ENCODE results near the gene SULT2A1. TPM values are rescaled to one million over a fixed set of nuclear protein-coding genes. Genes with fewer than 3 reads are reported as not detected.
A peak's percentile ranks its signal among the peaks of the same experiment; 100 is the strongest.
"Not testable (repeated sequence)": the region's sequence is repeated elsewhere in the genome, so short reads cannot be mapped to it uniquely, and the experiment has no call there.

Gene SULT2A1
- total RNA-seq, 2 experiments from 2014 or later, result not detected

DNA sequence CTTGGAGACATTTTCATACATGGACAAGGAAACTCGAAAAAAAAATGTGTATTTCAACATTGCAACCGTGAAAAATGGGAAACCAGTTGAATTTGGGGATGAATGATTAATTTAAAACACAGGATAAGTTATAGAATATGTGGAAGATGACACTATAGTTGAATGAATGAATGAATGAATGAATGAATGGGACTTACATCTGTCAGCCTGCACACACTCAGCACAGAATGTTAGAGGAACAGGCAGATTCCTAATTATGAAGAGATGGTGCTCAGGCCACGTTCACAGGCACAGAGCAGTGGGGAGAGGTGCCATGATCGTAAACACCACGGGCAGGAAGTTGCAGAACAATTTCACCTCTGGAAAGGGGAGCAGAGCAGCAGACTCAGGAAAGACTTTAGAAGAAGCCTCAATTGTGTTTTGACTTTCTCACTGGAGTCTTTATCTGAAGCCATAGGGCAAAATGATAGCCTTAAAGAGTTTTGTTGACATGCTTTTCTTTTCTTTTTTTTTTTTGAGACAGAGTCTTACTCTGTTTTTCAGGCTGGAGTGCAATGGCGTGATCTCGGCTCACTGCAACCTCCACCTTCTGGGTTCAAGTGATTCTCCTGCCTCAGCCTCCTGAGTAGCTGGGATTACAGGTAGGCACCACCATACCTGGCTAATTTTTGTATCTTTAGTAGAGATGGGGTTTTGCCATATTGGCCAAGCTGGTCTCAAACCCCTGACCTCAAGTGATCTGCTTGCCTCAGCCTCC, 4.9 kb upstream of the SULT2A1 start:
- no peak overlapping the region for H3K27ac Mint-ChIP-seq
- H3K4me3 Mint-ChIP-seq, result no peak overlapping the region
- ATAC-seq (ENCODE audit: low read depth) (no peak), DNase-seq (no peak)
- POLR2A ChIA-PET, result no interaction called here
- H3K4me1 Mint-ChIP-seq, result no peaks in the 10 kb centered on the region
- peaks cover 5% of the 10 kb centered on the region for H3K9me3 Mint-ChIP-seq
- peaks cover 10% of the 10 kb centered on the region for H3K27me3 Mint-ChIP-seq
- no peaks in the 10 kb centered on the region for H3K36me3 Mint-ChIP-seq

DNA sequence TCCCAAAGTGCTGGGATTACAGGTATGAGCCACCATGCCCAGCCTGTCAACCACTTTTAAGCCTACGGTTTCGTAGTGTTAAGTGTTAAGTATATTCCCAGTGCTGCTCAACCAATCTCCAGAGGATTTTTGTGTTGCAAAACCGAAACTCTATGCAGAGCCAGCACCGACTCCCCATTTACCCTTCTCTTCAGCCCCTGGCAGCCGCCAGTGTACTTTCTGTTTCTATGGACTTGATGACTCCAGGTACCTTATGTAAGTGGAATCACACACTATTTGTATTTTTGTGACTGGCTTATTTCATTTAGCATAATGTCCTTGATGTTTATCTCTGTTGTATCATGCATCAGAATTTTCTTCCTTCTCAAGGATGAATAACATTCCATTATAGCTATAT, 1.1 kb downstream of the SULT2A1 start:
- no peak for ATAC-seq (ENCODE audit: low read depth)
- H3K27ac Mint-ChIP-seq, result no peak overlapping the region

DNA sequence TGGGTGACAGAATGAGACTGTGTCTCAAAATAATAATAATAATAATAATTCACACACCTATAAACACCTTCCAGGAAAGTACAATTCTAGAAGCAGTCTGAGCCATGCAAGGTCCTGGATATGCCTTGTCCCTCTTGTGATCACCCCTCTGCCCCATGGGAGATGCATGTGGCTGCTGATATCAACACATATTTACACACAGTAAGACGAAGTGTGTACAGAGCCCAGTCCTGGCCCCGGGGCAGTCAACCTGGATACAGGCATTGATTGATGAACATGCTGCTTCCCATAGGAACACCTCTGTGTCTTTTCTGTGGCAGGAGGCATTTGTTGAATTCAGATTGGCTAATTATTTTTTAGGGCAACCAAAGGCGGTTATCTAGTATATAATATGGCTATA, 3.2 kb downstream of the SULT2A1 start:
- no peak overlapping the region for H3K27ac Mint-ChIP-seq
- no peak for ATAC-seq (ENCODE audit: low read depth)
- H3K4me3 Mint-ChIP-seq, result no peak overlapping the region
- no peak for DNase-seq
- peaks cover 4% of the 10 kb centered on the region for H3K9me3 Mint-ChIP-seq
- peaks cover 19% of the 10 kb centered on the region for H3K27me3 Mint-ChIP-seq
- no peaks in the 10 kb centered on the region for H3K36me3 Mint-ChIP-seq
- no peaks in the 10 kb centered on the region for H3K4me1 Mint-ChIP-seq
- POLR2A ChIA-PET, result no interaction called here

More for the DNA sequence above, 1.1 kb downstream of the SULT2A1 start:
- no peak for DNase-seq
- Mint-ChIP-seq H3K9me3 (no peaks in the 10 kb centered on the region), H3K36me3 (no peaks in the 10 kb centered on the region), H3K4me1 (no peaks in the 10 kb centered on the region), H3K4me3 (no peak overlapping the region), H3K27me3 (peaks cover 21% of the 10 kb centered on the region)
- POLR2A ChIA-PET, result no interaction called here

DNA sequence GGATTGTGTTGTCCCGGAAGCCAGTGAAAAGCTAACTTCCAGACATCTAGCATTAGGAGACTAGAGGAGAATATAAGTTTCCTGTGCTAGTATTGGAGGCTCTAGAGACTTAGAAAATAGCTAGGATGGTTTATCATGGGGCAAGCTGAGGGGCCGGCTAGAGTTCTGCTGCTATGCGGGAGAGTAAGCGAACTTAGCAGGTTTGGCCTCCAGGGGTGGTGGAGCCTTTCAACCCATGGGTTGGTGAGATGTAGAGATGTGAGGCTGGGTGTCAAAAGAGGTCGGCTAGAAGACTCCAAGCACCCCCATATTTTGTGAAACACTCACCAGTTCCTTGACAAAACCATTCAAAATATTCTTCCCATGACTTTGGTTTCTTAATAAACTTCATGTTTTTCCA, 4.4 kb downstream of the SULT2A1 start:
- H3K27me3 Mint-ChIP-seq, result peaks cover 17% of the 10 kb centered on the region
- no peak for ATAC-seq (ENCODE audit: low read depth)
- no peaks in the 10 kb centered on the region for H3K4me1 Mint-ChIP-seq
- no peak overlapping the region for H3K27ac Mint-ChIP-seq
- POLR2A ChIA-PET, result no interaction called here
- H3K4me3 Mint-ChIP-seq, result no peak overlapping the region
- no peak for DNase-seq
- H3K36me3 Mint-ChIP-seq, result no peaks in the 10 kb centered on the region
- H3K9me3 Mint-ChIP-seq, result peaks cover 4% of the 10 kb centered on the region

DNA sequence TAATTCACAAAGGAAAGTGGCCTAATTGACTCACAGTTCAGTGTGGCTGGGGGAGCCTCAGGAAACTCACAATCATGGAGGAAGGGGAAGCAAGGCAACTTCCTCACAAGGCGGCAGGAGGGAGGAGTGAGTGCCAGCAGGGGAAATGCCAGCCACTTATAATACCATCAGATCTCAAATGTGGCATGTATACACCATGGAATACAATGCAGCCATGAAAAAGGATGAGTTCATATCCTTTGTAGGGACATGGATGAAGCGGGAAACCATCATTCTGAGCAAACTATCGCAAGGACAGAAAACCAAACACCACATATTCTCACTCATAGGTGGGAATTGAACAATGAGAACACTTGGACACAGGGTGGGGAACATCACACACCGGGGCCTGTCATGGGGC, 6.7 kb downstream of the SULT2A1 start:
- H3K27me3 Mint-ChIP-seq; H3K36me3 Mint-ChIP-seq; H3K27ac Mint-ChIP-seq; ATAC-seq (ENCODE audit: low read depth); H3K4me3 Mint-ChIP-seq; H3K9me3 Mint-ChIP-seq; POLR2A ChIA-PET; DNase-seq; H3K4me1 Mint-ChIP-seq: not testable (repeated sequence)

DNA sequence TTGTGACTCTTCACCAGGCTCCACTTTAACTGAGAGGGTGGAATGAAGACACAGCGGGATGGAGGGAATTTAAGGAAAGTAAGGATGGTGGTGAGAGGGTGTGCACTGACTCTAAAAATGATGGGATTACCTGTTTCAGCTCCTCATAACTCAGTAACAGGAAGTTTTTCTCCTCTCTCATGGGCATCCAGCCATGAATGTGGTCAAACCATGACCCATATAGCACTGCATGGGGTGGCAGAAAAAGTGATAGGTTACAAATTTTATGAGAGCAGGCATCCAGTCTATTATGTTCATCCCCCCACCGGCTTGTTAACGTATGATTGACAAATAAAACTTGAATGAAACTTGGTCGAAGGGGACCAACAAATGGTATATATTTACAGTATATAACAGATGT, 7.2 kb downstream of the SULT2A1 start:
- peaks cover 3% of the 10 kb centered on the region for H3K27me3 Mint-ChIP-seq
- no peak for ATAC-seq (ENCODE audit: low read depth)
- no peak for DNase-seq
- no peak overlapping the region for H3K4me3 Mint-ChIP-seq
- no peaks in the 10 kb centered on the region for H3K4me1 Mint-ChIP-seq
- peaks cover 4% of the 10 kb centered on the region for H3K9me3 Mint-ChIP-seq
- POLR2A ChIA-PET, result no interaction called here
- H3K36me3 Mint-ChIP-seq, result no peaks in the 10 kb centered on the region
- no peak overlapping the region for H3K27ac Mint-ChIP-seq

DNA sequence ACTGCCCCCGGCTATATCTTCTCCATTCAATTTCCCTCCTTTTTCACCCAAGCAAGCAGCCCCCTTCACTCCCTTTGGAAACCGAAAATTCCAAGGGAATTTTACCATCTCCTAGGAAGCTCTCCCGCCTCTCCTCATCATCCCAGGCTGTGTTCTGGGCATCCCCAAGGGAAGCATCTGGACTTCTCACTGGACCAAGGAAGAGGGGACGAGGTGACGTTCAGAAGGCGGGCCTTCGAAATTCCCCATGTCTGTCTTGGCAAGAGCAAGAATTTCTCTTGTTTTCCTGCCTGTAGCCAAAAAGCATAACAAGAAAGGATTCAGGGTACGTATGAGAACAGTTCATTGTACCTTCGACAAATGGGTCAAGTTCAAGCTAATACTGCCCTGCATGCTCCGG, 20.9 kb downstream of the SULT2A1 start:
- no peaks in the 10 kb centered on the region for H3K9me3 Mint-ChIP-seq

DNA sequence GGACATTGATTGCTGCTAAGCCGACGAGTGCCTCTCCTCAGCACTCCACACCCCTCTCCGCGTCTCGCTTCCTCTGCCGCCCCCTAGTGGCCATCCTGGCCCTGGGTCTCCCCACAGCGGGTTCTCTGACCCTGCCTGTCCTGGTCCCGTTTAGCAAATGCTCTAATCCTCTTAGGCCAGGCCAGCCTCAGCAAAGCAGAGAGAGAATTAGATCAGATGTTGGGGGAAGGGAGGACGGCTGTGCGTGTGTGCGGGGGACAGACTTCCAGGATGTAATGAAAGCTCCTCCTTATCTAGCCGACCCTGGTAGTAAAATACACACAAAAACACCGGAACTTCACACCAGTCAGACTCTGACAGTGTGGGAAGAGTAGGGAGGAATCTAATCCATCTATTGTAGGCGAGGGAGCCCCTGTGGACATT, 22.6 kb downstream of the SULT2A1 start:
- Mint-ChIP-seq H3K4me1 (no peaks in the 10 kb centered on the region), H3K4me3 (no peak overlapping the region), H3K27me3 (peaks cover 16% of the 10 kb centered on the region), H3K36me3 (no peaks in the 10 kb centered on the region), H3K9me3 (no peaks in the 10 kb centered on the region), H3K27ac (no peak overlapping the region)
- ATAC-seq (ENCODE audit: low read depth) (peak; percentile 92), DNase-seq (peak; percentile 89)
- POLR2A ChIA-PET, result no interaction called here

More for the DNA sequence above, 20.9 kb downstream of the SULT2A1 start:
- H3K4me3 Mint-ChIP-seq, result no peak overlapping the region
- DNase-seq (no peak), ATAC-seq (ENCODE audit: low read depth) (no peak)
- POLR2A ChIA-PET, result no interaction called here
- H3K4me1 Mint-ChIP-seq, result no peaks in the 10 kb centered on the region
- H3K27me3 Mint-ChIP-seq, result peaks cover 16% of the 10 kb centered on the region
- H3K27ac Mint-ChIP-seq, result no peak overlapping the region
- no peaks in the 10 kb centered on the region for H3K36me3 Mint-ChIP-seq

DNA sequence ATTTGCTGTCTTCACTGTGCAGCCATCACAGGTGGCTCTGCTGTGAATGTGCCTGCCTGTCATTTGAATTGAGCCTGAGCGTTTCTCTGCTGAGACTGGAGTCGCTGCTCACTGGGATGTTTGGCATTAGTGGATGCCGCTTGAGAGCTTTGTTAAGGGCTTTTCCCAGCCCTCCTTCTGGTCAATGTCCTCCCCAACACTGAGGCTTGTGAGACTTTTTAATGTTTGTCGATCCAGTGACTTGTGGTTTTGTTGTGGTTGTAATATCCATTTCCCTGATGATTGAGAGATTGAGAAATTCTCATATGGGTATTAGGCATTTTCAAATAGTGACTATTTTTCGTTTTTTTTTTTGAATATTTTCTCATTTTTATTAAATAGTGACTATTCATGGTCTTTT, 24.5 kb downstream of the SULT2A1 start:
- Mint-ChIP-seq H3K36me3 (no peaks in the 10 kb centered on the region), H3K27ac (no peak overlapping the region), H3K4me3 (no peak overlapping the region), H3K4me1 (no peaks in the 10 kb centered on the region), H3K9me3 (no peaks in the 10 kb centered on the region), H3K27me3 (peaks cover 16% of the 10 kb centered on the region)
- ATAC-seq (ENCODE audit: low read depth), result no peak
- POLR2A ChIA-PET, result no interaction called here
- DNase-seq, result no peak

DNA sequence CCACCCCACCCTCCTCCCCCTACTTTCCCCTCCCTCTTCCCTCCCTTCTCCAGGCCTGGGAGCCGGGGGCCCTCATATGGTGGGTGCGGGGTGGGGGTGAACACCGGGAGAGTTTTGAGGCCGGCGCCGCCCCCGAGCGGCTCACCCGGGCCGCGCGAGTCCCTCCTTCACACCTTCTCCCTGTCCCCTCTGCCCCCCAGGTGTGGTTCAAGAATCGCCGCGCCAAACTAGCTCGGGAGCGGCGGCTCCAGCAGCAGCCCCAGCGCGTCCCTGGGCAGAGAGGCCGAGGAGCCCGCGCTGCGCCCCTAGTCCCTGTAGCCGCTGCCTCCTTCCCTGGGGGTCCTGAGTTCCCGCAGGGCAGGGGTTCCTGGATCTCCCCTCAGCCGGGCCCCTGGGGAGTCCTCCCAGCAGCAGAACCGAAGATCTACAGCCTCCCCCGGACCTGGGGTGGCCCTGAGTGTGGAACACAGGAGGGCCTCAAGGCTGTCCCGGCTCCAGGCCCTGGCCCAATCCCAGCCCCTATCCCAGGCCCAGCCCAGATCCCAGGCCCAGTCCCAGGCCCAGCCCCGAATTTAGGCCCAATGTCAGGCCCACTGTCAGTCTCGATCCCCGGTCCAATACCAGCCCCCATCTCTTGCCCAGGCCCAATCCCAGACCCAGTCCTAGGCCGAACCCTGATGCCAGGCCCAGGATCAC, 25.4 kb downstream of the SULT2A1 start:
- no peak overlapping the region for H3K27ac Mint-ChIP-seq
- no peaks in the 10 kb centered on the region for H3K4me1 Mint-ChIP-seq
- H3K27me3 Mint-ChIP-seq, result peaks cover 16% of the 10 kb centered on the region

DNA sequence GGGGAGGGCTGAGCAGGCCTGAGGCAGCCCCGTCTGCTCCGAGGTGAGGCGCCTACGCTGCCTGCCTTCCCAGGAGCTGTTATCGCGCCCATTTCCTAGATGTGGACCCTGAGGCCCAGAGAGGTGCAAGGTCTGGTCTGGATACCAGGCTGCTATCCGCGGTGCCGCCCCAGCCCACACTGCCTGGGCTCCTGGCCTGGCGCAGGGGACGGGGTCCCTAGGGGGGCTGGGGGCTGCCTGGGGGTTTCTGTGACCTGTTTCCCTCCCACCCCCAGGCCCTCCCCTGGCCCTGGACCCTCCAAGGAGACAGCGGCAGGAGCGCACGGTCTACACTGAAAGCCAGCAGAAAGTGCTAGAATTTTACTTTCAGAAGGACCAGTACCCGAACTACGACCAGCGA, 26.3 kb downstream of the SULT2A1 start:
- H3K4me1 Mint-ChIP-seq; ATAC-seq (ENCODE audit: low read depth); H3K9me3 Mint-ChIP-seq; DNase-seq; H3K27ac Mint-ChIP-seq; POLR2A ChIA-PET; H3K4me3 Mint-ChIP-seq; H3K36me3 Mint-ChIP-seq: not testable (repeated sequence)
- H3K27me3 Mint-ChIP-seq, result peaks cover 16% of the 10 kb centered on the region

More for the DNA sequence above, 25.4 kb downstream of the SULT2A1 start:
- DNase-seq, result no peak
- H3K4me3 Mint-ChIP-seq, result no peak overlapping the region
- H3K36me3 Mint-ChIP-seq, result no peaks in the 10 kb centered on the region
- no peaks in the 10 kb centered on the region for H3K9me3 Mint-ChIP-seq
- POLR2A ChIA-PET, result no interaction called here
- no peak for ATAC-seq (ENCODE audit: low read depth)

DNA sequence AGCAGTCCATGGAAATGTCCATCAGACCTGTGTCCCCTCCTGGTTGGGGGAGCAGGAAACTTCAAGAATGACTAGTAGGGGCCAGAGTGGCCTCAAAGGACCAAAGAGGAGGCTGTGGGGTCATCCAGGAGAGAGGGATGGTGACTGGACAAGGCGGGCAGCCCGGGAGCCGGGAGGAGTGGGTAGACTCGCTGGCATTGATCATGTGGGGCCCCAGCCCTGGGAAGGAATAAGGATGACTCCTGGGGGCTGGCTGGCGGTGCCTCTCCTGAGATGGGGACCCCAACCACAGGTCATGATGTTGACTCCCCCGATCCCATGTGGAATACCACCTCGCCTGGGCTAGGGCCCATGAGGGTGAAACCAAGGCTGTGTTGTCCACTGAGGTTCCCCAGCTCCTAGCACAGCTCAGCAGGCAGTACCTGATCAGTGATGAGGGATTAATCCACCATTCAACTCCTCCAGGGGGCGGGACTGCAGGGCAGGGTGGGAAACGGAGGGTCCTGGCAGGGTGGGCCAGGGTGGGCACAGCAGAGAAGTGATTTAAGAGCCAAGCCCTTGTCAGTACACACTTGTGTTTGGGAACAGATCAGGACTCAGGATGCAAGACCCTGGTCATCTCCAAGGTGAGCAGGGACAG, 27.3 kb downstream of the SULT2A1 start, which contains the start of gene TPRX2:
Gene TPRX2, plus strand, starts transcription at position 590 of the 640 bp plus-strand sequence. Its CDS starts 12 bp downstream, at position 602.
- H3K27me3 Mint-ChIP-seq, result peaks cover 17% of the 10 kb centered on the region
- H3K36me3 Mint-ChIP-seq; ATAC-seq (ENCODE audit: low read depth); DNase-seq; H3K4me3 Mint-ChIP-seq; H3K4me1 Mint-ChIP-seq; H3K27ac Mint-ChIP-seq; POLR2A ChIA-PET; H3K9me3 Mint-ChIP-seq: not testable (repeated sequence)

DNA sequence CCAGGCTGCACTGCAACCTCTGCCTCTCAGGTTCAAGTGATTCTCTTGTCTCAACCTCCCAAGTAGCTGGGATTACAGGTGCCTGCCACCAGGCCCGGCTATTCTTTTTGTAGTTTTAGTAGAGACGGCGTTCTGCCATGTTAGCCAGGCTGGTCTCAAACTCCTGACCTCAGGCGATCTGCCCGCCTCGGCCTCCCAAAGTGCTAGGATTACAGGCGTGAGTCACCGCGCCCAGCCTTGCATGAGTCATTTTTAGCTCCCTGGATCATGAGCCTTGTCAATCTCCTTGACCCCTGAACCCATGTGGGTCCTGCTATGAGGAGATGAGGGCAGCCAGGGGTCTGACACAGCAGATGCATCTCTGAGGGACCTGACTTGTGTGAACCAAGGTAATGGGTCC, 27.9 kb downstream of the SULT2A1 start:
- H3K4me3 Mint-ChIP-seq, POLR2A ChIA-PET: not testable (repeated sequence)
- peaks cover 19% of the 10 kb centered on the region for H3K27me3 Mint-ChIP-seq

DNA sequence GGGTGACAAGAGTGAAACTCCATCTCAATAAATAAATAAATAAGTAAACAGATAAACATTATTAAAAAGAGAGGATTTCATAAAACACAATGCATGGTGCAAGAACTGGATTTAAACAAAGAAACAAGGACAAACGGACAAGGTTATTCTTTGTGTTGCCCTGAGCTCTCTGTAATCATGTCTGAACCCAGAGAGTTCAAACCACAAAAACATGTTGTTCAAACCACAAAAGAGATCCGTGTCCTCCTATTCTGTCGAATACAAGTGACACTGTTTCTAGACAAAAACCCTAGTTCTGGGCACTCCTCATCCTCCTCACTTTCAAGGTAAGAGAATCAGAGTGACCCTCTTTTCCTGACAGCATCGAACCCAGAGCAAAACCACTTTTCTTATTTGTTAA, 31.7 kb downstream of the SULT2A1 start:
- Mint-ChIP-seq H3K27ac (no peak overlapping the region), H3K4me1 (peaks cover 5% of the 10 kb centered on the region), H3K36me3 (no peaks in the 10 kb centered on the region), H3K9me3 (no peaks in the 10 kb centered on the region), H3K27me3 (peaks cover 27% of the 10 kb centered on the region), H3K4me3 (no peak overlapping the region)
- POLR2A ChIA-PET, result no interaction called here
- ATAC-seq (ENCODE audit: low read depth) (no peak), DNase-seq (no peak)

More for the DNA sequence above, 27.9 kb downstream of the SULT2A1 start:
- not testable (repeated sequence) for H3K27ac Mint-ChIP-seq; DNase-seq; H3K36me3 Mint-ChIP-seq; H3K9me3 Mint-ChIP-seq; ATAC-seq (ENCODE audit: low read depth); H3K4me1 Mint-ChIP-seq
